Sigmoid colon (tissue), 4 donors: Measurements from ENCODE around the gene RTTN.

Source experiments
- CTCF ChIP-seq, 4 experiments: fragments of 450-650 bp in 3 of 4; fragments of 200-600 bp in 1 of 4; IDR thresholded peaks; one replicate each; pipeline ENCODE4 v1.5.1; 2016 to 2019; ENCODE audit warnings: antibody characterized with exemption in 4 of 4, mild to moderate bottlenecking in 3 of 4, moderate library complexity in 2 of 4
- POLR2AphosphoS5 ChIP-seq, 4 donors: sonication (generic); formaldehyde crosslinking; IDR thresholded peaks; one replicate each; pipeline ENCODE4 v1.6.1; 2017; ENCODE audit warnings: antibody characterized with exemption in 4 of 4

- TF ChIP-seq CTCF (IDR thresholded peaks at IDR 0.05) (no peak), POLR2AphosphoS5 (IDR thresholded peaks at IDR 0.05) (no peak)
Measured at GRCh38 chr18:70232261-70232660, 26.8 kb upstream of the RTTN start.
